Right ventricle myocardium superior (tissue), 1 donor: Measurements from ENCODE around the gene NMT2. TPM values are rescaled to one million over a fixed set of nuclear protein-coding genes. Genes with fewer than 3 reads are reported as not detected.

Experiments
- ATAC-seq: fragments of 200-7000 bp; cut with Tn5 transposase; one replicate; pipeline ENCODE4 v1.9.1; 2020; ENCODE audit warnings: mild to moderate bottlenecking; ENCODE audit not compliant: poor library complexity
- DNase-seq: peaks from one replicate; pipeline ENCODE4 v3.0.0-alpha.2; 2020
- intact Hi-C: fragments of 100-400 bp; cut with DNase I; formaldehyde crosslinking; loops from one replicate; pipeline ENCODE4 v1.11.2; 2022
- total RNA-seq: library from RNA; stranded (reverse); fragmentation: NEBNext Ultra II Directional; extraction: Animal tissue kit (Norgen Biotek cat#: 25700); gene quantifications from one replicate; pipeline ENCODE4 v1.2.1, GENCODE V29; 2021
- donor health status: DM: no; HTN: yes; CAD: no; lungs with severe emphysema.

NMT2 gene
- total RNA-seq, 1 donor from 2014 or later: 14.6 TPM

GRCh38 chr10:15183689-15184481, 15.4 kb upstream of the NMT2 start:
- DNase-seq (no peak), ATAC-seq (no peak)
- intact Hi-C loops: no loop called here

DNA sequence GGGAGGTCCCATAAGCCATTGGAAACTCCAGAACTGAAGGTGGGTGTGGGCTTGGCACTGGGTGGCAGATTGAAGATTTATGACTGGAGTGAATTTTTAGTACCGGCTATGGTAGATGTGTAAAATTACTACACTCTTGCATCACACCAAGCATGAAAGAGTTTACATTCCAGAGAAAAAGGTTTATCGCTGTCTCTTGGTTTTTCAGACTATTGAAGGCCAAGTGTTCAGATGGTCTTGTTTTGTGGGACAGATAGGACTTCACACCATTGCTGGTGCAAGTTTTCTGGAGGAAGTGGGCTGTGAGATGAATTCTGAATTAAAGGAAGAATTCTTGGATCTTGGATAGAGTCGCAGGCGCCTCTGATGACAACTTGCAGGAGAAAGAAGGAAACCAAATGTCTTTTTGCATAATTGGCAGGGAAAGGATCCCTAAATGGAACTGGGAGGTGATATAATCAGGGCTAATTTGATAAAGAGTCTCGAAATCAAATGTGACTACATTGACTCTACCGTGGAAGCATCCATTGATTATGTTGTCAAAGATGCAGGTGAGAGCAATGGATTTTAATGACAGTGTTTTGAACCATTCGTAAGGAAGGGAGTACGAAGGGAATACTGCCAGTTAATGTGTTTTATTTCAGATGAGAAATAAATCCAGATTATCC, 14.2 kb upstream of the NMT2 start:
- no peak for DNase-seq
- ATAC-seq: peak; percentile 22
- intact Hi-C loops: no loop called here

DNA sequence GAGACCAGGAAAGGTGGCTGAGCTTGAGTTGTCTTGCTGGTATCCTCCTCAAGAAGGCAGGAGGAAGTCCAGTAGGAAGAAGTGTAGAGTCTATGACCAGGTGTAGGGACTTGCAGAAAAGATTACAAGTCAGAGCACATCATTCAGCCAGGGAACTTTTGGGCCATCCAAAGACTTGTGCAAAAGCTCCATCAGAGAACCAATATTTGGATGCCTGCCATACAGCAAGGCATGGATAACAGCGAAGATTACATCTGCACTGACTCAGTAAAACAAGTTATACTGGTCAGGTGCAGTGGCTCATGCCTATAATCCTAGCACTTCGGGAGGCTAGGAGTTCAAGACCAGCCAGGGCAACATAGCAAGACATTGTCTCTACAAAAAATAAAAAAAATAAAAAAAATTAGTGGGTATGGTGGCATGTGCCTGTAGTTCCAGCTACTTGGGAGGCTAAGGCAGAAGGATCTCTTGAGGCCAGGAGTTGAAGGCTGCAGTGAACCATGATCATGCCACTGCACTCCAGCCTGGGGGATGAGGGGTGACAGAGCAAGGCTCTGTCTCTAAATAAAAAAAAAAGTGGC, 13.2 kb upstream of the NMT2 start:
- DNase-seq (no peak), ATAC-seq (no peak)
- intact Hi-C loops: no loop called here

DNA sequence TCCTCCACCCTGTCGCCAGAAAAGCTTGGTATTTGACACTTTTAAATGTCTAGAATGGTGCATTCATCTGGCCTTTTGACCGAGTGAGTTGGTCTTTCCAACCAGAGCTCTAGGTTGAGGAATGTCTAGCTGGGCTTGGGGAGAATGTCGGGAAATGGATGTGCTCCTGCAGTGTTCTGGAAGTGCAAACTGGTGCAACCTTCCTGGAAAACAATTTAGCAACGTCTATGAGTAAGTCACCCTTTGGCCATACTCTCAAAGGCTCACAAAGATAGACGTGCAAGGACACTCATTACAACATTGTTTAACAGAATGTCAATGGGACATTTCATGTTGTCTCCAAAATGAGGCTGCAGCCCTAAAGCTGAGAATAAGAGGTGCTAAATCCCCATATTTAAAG, 12.2 kb upstream of the NMT2 start:
- intact Hi-C loops: no loop called here
- DNase-seq: no peak
- no peak for ATAC-seq

GRCh38 chr10:15176269-15176668, 7.8 kb upstream of the NMT2 start:
- intact Hi-C loops: no loop called here
- DNase-seq: no peak

DNA sequence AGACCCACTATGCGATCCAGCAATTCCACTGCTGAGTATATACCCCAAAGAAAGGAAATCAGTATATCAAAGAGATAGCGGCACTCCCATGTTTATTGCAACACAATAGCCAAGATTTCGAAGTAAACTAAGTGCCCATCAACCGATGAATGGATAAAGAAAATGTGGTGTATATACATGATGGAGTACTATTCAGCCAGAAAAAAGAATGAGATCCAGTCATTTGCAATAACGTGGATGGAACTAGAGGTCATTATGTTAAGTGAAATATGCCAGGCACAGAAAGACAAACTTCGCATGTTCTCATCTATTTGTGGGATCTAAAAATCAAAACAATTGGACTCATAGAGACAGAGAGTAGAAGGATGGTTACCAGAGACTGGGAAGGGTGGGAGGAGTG, 7.1 kb upstream of the NMT2 start:
- no peak for ATAC-seq
- intact Hi-C loops: no loop called here
- no peak for DNase-seq

More at GRCh38 chr10:15176269-15176668, 7.8 kb upstream of the NMT2 start:
- ATAC-seq: no peak

- DNase-seq: no peak
- intact Hi-C loops: no loop called here
- ATAC-seq: no peak
These were observed 3.9 kb upstream of the NMT2 start for GRCh38 chr10:15172306-15172840.

DNA sequence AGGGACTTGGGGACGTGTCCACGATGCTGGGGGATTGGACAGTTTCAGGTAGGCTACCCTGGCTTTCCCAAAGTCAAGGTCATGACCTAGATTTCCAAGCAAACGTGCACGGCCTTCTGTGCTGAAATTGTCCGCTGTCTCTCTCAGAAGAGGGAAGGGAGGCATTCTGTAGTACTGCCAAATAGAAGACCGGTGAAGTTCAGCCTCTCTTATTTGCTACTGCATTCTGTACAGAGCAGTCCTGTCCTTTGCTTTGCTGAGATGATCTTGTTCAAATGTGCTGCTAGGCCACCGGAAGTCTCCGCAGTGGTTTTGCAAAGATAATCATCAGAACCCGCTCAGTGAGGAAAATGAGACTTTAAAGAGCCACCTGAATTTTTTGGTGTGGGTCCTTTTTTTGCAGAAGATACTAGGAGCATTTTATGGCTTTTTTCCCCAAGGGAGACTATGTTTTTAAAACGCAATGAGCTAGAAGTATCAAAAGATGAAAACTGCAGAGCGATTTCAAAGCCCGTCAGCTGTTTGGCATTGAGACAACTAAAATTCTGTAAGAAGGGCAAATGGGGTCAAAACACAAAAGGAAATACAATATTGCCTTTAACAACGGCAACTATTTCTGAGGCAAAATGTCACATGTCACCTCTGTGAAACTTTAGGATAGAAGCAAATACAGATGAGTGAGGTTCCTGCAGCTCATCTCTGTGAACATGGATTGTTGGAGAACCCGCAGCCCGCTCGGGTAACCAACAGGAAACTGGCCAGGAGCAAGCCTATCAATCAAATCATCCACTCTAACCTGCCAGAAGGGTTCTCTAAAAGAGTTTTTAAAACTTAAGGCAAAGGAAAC, 1.3 kb upstream of the NMT2 start:
- DNase-seq (no peak), ATAC-seq (no peak)
- intact Hi-C loops: no loop called here

DNA sequence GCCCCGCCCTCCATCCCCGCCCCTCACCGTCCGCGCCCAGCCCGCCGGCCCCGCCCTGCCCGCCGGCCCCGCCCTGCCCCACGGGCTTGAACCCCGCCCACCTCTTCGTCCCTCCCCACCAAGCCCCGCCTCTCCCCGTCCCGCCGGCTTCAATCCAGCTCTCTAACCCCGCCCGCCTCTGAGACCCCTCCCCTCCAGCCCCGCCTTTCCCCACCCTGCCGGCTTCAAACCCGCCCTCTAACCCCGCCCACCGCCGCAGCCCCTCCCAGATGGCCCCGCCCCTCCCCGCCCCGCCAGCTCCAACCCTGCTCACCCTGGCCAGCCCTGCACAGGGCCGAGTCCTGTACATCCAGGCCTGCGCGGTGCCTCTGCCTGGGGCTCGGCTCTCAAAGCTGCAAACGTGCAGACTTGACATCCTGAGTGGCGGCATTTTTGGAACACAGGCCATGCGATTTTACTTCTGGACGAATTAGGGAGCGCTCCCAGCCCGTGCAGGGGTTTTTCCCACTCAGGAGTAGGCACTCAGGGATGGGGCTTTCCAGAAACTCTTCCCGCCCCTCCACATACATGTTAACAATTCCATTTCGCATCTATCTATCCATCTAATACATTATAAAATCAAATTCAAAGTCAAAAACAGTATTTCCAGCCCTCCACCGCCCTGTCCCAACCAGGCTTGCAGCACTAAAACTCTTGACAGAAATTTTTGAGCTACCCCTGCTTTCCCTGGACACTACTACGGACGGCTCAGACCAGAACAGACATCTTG, 477 bp upstream of the NMT2 start:
- intact Hi-C loops: no loop called here
- ATAC-seq: peak; percentile 88
- DNase-seq: peak; percentile 96

DNA sequence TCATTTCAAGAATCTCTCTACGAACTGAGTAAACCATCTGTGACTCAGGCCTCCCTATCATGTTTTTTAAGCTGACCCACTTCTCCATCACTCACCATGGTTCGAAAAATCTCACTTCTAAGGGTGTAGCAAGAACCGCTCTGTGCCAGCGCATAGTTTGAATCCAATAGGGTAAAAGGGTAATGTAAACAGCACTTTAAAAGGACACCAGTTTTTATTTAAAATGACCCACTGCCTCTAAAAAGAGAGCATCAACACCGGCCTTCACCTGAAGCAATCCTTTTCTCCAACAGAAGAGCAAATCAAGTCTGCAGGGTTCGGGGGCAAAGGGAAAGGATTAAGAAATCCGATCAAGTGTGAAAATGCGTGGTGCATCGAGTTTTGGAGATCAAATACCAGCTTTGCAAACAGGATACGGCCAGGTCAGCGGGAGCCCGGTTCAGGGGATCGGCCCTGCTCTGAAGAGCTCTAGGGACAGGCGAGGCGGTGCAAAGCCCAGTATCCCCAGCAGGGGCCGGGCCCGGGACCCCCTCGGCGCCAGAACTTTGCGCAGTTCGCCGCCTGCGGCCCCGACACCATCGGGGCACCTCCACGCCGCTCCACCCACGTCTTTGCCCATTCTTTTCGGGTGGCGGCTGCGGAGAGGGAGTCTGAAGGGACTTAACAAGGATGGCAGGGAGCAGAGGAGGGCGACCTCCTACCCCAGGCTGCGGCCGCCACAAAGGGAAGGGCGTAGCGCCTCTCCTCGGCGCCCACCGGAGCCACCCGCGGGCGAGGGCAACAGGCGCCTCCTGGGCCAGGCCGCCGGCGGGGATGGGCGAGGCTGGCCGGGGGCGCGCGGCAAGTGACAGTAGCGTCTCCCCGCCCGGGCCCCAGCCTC, 842 bp downstream of the NMT2 start:
- DNase-seq: peak; percentile 62
- intact Hi-C loops: no loop called here
- peak; percentile 31 for ATAC-seq

DNA sequence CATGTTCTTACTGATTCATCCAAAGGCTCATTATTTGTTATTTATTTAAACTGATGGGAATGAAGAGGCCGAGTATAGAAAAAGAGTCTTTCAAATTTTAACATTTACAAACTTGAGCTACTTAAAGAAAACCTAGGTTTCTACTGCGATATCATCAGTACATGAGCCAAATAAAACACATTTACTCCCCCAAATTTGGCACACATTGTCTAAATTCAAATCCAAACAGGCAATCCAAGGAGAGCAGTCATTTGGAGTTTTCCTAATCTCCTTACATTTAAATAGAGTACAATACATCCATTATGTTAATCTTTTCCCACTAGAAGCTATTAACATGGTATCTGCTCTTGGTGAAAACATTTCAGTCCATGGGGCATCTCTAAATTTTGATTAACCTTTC, 2.2 kb downstream of the NMT2 start:
- ATAC-seq (no peak), DNase-seq (no peak)
- intact Hi-C loops: no loop called here

GRCh38 chr10:15163253-15163828, 5.2 kb downstream of the NMT2 start:
- ATAC-seq (no peak), DNase-seq (no peak)
- intact Hi-C loops: no loop called here

DNA sequence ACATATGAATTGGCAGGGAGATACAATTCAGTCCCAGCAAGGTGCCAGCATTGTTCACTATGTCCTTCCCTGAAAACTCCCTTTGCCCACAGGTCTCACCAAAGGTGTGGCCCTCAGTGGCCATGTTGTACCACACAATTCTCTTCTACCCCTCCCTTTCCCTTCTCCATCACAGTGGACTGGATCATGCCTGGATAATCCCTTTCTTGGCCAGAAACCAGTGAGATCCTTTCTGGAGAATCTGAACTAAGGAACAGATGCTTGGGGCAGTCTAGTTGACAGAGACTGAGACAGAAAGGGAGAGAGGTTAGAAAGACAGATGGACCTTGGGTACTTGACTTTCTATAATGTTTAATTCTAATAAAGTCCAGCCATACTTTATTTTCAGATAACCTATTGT, 9.5 kb downstream of the NMT2 start:
- no peak for ATAC-seq
- intact Hi-C loops: no loop called here
- DNase-seq: no peak

- DNase-seq (no peak), ATAC-seq (no peak)
These were observed 10.0 kb downstream of the NMT2 start for GRCh38 chr10:15158448-15158847.

DNA sequence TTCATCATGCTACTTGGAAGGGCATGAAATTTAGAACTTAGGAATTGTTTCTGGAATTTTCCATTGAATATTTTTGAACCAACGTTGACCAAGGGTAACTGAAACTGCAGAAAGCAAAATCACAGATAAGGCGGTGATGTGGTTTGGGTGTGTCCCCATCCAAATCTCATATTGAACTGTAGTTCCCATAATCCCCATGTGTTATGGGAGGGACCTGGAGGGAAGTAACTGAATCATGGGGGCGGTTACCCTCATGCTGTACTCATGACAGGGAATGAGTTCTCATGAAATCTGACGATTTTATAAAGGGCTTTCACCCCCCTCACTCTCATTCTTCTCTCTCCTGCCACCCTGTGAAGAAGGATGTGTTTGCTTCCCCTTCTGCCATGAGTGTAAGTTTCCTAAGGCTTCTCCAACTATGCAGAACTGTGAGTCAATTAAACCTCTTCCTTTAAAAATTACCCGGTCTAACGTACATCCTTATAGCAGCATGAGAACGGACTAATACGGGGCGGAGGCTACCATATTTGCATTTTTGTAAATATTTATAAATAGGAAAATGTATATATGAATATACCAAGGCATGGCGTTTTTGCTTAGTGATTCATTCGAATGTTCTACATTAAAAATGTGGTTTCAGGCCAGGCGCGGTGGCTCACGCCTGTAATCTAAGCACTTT, 12.4 kb downstream of the NMT2 start:
- DNase-seq (no peak), ATAC-seq (no peak)
- intact Hi-C loops: no loop called here

More at GRCh38 chr10:15158448-15158847, 10.0 kb downstream of the NMT2 start:
- intact Hi-C loops: no loop called here

DNA sequence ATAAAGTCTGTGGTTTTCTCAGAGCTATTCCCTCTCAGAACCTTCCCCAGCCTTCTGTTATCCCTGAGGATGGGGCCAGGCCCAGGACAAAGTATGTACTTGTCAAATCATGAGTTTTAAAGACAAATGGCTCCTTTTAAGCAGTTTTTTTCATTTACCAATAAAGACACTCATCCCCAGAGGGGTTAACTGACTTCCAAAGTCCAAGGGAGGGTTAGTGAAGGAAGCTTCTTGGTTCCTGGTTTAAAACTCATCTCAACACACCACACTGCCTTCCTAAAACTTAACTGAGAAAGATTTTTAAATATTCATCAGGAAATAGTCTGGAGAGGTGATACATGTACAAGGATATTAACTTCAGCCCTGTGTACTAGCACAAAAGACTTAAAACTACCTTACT, 15.9 kb downstream of the NMT2 start:
- DNase-seq: no peak
- intact Hi-C loops: no loop called here
- ATAC-seq: no peak
